HG03025 (cell line): ENCODE measurements around the gene ZCCHC13.
"Not testable (repeated sequence)": the region's sequence is repeated elsewhere in the genome, so short reads cannot be mapped to it uniquely, and the experiment has no call there.

Experiments
- ATAC-seq: cut with Tn5 transposase; IDR thresholded peaks from one replicate; pipeline ENCODE4 v1.9.1; 2021; ENCODE audit warnings: mild to moderate bottlenecking, moderate library complexity; ENCODE audit not compliant: unreplicated experiment, low FRiP score

The ZCCHC13 gene

DNA sequence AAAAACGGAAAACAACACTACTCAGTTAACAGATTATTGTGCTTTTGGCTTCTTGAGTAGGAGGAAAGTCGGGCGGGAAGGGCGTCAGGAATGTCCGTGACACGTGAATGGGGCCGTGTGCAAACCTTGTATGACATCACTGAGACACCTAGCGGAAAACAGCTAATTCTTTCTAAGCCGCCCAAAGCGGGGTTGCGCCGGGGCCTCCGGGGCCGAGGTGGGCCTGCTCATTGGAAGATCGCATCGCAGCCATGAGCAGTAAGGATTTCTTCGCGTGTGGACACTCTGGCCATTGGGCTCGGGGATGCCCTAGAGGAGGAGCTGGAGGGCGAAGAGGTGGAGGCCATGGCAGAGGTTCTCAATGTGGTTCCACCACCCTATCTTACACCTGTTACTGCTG lies at the start of gene ZCCHC13:
TSS of gene ZCCHC13 (plus strand) at position 165 of the 400 bp plus-strand sequence. CDS start at position 252, 87 bp downstream.
- no peak for ATAC-seq

DNA sequence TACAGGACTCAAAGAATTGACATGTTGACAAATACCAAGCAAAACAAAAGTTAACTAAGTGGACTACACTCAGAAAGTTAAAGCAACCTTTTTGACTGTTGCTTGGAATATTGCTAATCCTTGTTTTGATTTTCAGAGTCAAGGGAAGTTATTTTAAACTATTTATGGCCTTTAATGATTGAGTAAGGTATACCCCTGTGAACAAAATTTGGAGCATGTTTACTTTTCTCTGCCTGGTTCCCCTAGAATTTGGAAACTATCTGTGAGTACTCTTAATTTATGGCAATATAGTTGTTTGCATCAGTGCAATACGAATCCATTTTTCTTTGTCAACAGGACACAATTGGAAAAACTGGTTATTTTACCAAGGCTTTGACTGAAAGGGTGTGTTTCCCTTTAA lies 45.9 kb upstream of the ZCCHC13 start:
- not testable (repeated sequence) for ATAC-seq

- no peak for ATAC-seq
These were observed 44.0 kb upstream of the ZCCHC13 start for GRCh38 chrX:74259885-74260491.

DNA sequence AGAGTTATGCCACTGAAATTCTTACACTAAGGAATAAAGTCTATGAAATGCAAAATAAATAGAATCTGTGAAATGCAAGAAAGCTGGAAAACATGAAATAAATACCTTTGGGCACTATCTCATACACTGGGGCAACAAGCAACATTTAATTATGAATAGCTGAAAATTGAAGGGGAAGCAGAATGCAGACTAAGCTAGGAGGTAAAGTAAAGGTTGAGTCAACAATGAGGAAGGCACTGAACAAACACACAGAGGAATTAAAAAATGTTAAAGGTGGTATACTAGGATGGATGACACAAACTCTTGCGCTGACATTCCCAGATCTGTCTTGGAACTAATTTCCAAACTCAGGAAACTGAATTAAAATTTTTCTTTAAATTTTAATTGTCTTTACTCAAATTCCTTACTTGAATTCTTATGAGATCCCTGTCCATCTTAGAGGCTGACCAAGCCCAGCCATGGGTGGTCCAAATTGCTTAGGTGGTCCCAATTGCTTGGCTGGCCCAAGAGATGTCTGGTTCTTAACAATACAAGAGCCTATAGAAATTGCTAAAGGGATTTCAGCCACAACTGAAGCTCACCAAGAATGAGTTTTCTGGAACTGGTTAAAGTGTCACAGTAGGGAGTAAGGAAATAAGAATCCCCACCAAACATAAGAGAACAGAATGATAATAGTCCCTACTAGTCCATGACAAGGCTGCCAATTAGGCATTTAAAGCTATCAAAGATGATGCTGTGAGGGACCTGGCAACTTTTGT lies 41.3 kb upstream of the ZCCHC13 start:
- ATAC-seq: no peak

GRCh38 chrX:74270393-74270792 lies 33.6 kb upstream of the ZCCHC13 start:
- ATAC-seq: no peak

GRCh38 chrX:74272230-74272629 lies 31.8 kb upstream of the ZCCHC13 start:
- ATAC-seq: peak; percentile 81

DNA sequence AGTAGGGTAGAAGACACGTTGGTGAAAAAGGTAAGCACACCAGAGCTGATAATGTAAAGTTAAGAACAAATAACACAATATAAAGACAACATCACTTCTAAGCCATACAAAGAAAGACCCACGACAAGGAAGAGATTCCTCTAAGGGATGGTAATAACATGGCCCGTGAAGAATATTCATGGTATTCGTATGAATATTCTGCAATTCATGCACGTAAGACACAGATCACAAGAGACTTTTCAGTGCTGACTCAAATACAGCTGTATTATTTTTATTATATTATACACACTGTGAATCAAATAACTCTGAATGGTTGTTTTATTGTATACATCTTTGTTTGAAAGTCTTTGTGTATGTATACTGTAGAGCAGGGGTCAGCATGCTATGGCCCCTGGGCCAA lies 29.5 kb upstream of the ZCCHC13 start:
- ATAC-seq: no peak

DNA sequence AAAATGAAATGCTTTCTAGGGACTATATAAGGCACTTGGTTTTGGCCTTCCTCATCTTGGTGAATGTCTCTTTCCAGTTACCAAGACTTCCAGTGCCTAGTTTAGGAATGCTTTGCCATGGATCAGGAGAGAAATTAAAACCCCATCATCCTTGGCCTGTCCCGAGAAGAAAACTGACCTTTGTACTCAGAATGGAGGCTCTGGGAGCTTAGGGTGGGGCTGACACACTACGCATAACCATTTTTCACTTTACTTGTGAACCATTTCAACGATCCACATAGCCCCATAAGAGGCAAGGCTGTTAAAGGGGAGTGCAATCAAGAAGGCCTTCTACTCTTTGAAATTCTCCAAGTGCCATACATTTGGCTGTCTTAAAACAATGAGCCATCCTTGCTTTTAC lies 26.7 kb upstream of the ZCCHC13 start:
- no peak for ATAC-seq

- no peak for ATAC-seq
These were observed 26.1 kb upstream of the ZCCHC13 start for GRCh38 chrX:74277846-74278245.

- ATAC-seq: no peak
These were observed 23.2 kb upstream of the ZCCHC13 start for GRCh38 chrX:74280759-74281158.

- no peak for ATAC-seq
These were observed 19.5 kb upstream of the ZCCHC13 start for GRCh38 chrX:74284391-74284952.

GRCh38 chrX:74286950-74287740 lies 16.8 kb upstream of the ZCCHC13 start:
- ATAC-seq: no peak

GRCh38 chrX:74291577-74291963 lies 12.4 kb upstream of the ZCCHC13 start:
- no peak for ATAC-seq

DNA sequence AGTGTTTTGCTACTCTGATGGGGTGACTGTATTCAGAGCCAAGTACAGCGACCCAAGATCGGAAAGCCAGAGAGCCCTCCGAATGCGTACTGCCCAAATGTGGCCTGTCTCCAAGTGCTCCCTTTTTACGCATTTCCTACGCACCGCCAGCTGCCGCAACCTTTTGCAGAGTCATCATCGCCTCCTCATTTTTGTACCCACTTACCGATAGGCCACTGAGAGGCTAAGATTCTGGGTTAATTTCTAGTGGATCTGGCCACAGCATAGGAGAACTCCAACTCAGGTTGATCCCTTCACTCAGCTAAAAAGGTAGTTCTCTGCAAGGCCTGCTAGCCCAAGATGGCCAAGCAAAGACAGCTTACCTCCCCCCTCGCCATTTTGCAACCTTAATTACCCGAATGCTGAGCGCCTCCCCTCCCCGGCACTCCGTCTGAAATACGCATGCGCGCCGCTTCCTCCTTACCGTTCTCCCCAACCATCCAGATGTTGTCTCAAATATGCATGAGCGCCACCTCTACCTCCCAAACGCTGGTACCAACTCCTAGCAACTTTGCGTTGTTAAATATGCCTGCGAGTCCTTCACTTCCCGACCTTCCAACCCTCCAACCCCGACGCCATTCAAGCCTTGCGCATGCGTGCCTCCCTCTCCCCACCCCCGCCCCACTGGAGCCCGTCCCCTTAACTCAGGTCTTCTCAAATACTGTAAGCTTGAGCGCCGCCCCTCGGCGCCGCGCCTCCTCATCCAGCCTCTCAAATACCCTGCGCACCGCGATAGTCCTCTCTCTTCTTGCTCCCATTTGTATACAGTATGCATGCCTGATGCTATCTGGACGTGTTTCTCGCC lies 11.8 kb upstream of the ZCCHC13 start:
- ATAC-seq: peak; percentile 80

GRCh38 chrX:74292808-74293123 lies 11.2 kb upstream of the ZCCHC13 start:
- no peak for ATAC-seq

DNA sequence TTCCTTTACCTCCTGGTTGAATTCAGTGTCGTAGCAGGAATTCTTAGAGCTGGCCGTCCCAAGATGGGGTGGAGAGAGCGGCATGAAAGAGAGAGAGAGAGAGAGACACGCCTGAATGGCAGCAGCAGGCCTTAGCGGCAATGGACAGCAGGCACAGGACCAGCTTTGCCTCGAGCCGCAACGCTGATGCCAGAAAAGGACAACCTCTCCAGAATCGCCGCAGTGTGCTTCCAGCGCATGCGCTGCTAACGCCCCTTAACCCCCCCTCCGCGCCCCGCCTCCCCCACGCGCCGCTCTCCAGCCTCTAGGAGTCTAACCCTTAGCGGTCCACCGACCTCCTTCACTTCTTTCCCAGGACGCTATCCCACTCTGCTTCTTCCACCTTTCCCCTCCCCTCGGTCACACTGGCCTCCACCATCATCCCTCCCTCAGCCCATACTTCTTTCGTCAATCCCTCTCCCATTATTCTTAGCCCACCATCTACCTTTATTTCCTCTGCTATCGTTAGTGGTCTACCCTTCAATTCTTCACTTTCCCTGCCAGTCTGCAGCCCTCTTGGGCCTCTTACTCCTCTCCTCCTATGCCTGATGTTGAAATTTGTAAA lies 10.5 kb upstream of the ZCCHC13 start:
- ATAC-seq: peak; percentile 40

DNA sequence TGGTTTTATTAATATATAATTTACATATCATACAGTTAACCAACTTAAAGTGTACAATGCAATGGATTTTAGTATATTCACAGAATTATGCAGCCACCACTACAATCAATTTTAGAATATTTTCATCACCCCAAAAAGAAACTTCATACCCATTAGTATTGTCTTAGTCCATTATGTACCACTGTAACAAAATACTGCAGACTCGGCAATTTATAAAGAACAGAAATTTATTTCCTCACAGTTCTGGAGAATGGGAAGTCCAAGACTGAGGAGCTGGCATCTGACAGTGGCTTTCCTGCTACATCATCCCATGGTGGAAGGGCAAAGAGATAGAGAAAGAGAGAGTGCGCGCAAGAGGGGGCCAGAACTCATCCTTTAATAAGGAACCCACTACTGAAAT lies 8.9 kb upstream of the ZCCHC13 start:
- ATAC-seq: no peak

DNA sequence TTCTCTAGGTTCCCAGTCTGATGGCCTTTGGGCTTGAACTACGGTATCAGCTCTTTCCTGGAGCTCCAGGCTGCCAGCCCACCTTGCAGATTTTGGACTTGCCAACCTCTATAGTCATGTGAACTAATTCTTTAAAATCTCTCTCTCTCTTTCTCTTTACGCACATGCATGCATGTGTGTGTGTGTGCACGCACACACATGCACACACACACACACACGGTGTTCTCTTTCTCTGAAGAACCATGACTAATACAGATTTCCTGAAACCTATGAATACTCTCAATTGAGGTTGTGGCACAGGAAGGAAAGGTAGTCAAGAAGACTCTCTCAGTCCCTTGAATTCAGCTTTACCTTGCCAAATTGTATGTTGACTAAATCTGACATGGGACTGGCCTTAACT lies 6.2 kb upstream of the ZCCHC13 start:
- no peak for ATAC-seq

GRCh38 chrX:74300869-74301268 lies 3.1 kb upstream of the ZCCHC13 start:
- no peak for ATAC-seq

GRCh38 chrX:74318672-74319071 lies 14.7 kb downstream of the ZCCHC13 start:
- ATAC-seq: no peak
